Neural progenitor cell (in vitro differentiated cells): ENCODE data around the gene ANAPC4. TPM values are rescaled to one million over a fixed set of nuclear protein-coding genes. Genes with fewer than 3 reads are reported as not detected.

Experiments
- DNase-seq: peaks from one replicate; pipeline ENCODE4 v3.0.0-alpha.2; 2016; ENCODE audit warnings: low spot score
- H2AFZ ChIP-seq: fragments of 200-600 bp; sonication (generic); replicated peaks from 2 replicates; pipeline ENCODE4 v1.6.1; 2016; ENCODE audit warnings: antibody characterized with exemption
- H3F3A ChIP-seq: fragments of 200-600 bp; sonication (generic); 2 replicates; pipeline ENCODE4 v1.6.1; 2016; ENCODE audit warnings: antibody characterized with exemption, low read depth
- H3K27ac ChIP-seq: fragments of 200-600 bp; sonication (generic); 2 replicates; pipeline ENCODE4 v1.5.1; 2016; ENCODE audit warnings: mild to moderate bottlenecking
- H3K27me3 ChIP-seq: fragments of 200-600 bp; sonication (generic); 2 replicates; pipeline ENCODE4 v1.6.1; 2016; ENCODE audit warnings: mild to moderate bottlenecking, moderate library complexity
- H3K36me3 ChIP-seq: fragments of 200-600 bp; sonication (generic); 2 replicates; pipeline ENCODE4 v1.5.1; 2016
- H3K4me1 ChIP-seq: fragments of 200-600 bp; sonication (generic); 2 replicates; pipeline ENCODE4 v1.6.1; 2016; ENCODE audit warnings: mixed run types
- H3K4me2 ChIP-seq: fragments of 200-600 bp; sonication (generic); 2 replicates; pipeline ENCODE4 v1.6.1; 2016
- H3K4me3 ChIP-seq: fragments of 200-600 bp; sonication (generic); 2 replicates; pipeline ENCODE4 v1.5.1; 2016
- H3K79me2 ChIP-seq: fragments of 200-600 bp; sonication (generic); 2 replicates; pipeline ENCODE4 v1.6.1; 2016; ENCODE audit warnings: low read depth
- H3K9ac ChIP-seq: fragments of 200-600 bp; sonication (generic); 2 replicates; pipeline ENCODE4 v1.6.1; 2016
- H3K9me3 ChIP-seq: fragments of 200-600 bp; sonication (generic); 2 replicates; pipeline ENCODE4 v1.5.1; 2016; ENCODE audit warnings: low read depth
- H4K20me1 ChIP-seq: fragments of 200-600 bp; sonication (generic); 2 replicates; pipeline ENCODE4 v1.6.1; 2016; ENCODE audit warnings: low read depth
- H3K27ac Mint-ChIP-seq: 3 replicates; pipeline ENCODE4 v1.8.0; 2021; ENCODE audit warnings: mixed read lengths
- H3K27me3 Mint-ChIP-seq: 2 replicates; pipeline ENCODE4 v1.8.0; 2022; ENCODE audit warnings: low read depth, mild to moderate bottlenecking, inconsistent platforms, moderate library complexity, mixed read lengths; ENCODE audit not compliant: insufficient read depth
- H3K36me3 Mint-ChIP-seq: 3 replicates; pipeline ENCODE4 v1.8.0; 2021; ENCODE audit warnings: mixed read lengths
- H3K4me1 Mint-ChIP-seq: 3 replicates; pipeline ENCODE4 v1.8.0; 2021; ENCODE audit warnings: mixed read lengths
- H3K4me3 Mint-ChIP-seq: 3 replicates; pipeline ENCODE4 v1.8.0; 2021; ENCODE audit warnings: mild to moderate bottlenecking, moderate library complexity, mixed read lengths
- H3K9me3 Mint-ChIP-seq: 3 replicates; pipeline ENCODE4 v1.8.0; 2020; ENCODE audit warnings: mixed read lengths
- CTCF ChIP-seq: fragments of 200-600 bp; sonication (generic); IDR thresholded peaks from 2 replicates; pipeline ENCODE4 v1.5.1; 2017; ENCODE audit warnings: antibody characterized with exemption, mild to moderate bottlenecking
- EZH2 ChIP-seq: fragments of 200-600 bp; sonication (generic); IDR thresholded peaks from 2 replicates; pipeline ENCODE4 v1.6.1; 2017; ENCODE audit warnings: antibody characterized with exemption, mild to moderate bottlenecking, moderate library complexity
- EZH2phosphoT487 ChIP-seq: fragments of 200-600 bp; sonication (generic); IDR thresholded peaks from 2 replicates; pipeline ENCODE4 v1.6.1; 2017; ENCODE audit warnings: antibody characterized with exemption
- total RNA-seq: library from RNA; depleted of rRNA; stranded (reverse); fragments of >200 nt; gene quantifications from 2 replicates; pipeline ENCODE4 v1.2.3, GENCODE V29; 2015; ENCODE audit warnings: low replicate concordance

The ANAPC4 gene
- total RNA-seq, 1 donor from 2014 or later = 55.1 TPM

DNA sequence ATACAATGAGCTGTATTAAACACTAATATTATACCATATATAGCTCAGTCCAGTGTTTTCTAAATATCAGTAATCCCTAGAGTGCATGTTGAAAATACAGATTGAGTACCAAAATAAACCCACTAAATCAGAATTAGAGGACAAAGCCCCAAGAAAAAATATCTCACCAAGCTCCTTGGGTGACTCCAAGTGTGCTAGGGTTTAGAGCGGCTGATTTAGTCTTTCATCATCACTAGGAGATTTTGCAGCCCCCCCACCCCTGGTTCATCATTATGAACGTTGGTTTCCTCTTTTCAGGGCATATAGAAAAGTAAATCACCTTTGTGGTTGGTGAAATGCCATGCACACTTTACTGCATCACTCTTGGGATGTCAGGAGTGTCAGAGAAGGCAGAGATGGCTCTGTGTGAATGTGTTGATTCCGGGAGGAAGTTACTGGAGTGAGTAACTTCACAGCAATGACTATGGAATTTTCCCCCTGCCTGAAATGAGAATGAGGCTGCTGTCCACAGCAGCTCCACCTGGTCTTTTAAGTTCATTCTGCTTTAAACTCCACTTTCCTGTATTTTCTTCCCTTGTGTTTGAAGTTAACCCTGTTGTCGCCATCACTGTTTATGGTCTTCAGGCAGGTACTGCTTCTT, 25.2 kb upstream of the ANAPC4 start:
- no peaks in the 10 kb centered on the region for H3F3A ChIP-seq
- no peak overlapping the region for H3K4me2 ChIP-seq
- no peak overlapping the region for H3K4me3 Mint-ChIP-seq
- peaks cover 2% of the 10 kb centered on the region for H3K36me3 Mint-ChIP-seq
- H3K27me3 ChIP-seq = no peaks in the 10 kb centered on the region
- no peak overlapping the region for H3K27ac ChIP-seq
- H3K4me3 ChIP-seq = no peak overlapping the region
- no peak overlapping the region for H3K27ac Mint-ChIP-seq
- no peaks in the 10 kb centered on the region for H3K4me1 Mint-ChIP-seq
- no peaks in the 10 kb centered on the region for H3K79me2 ChIP-seq
- no peaks in the 10 kb centered on the region for H3K27me3 Mint-ChIP-seq
- H3K4me1 ChIP-seq = no peaks in the 10 kb centered on the region
- H3K9ac ChIP-seq = no peak overlapping the region
- H3K9me3 Mint-ChIP-seq = no peaks in the 10 kb centered on the region
- no peaks in the 10 kb centered on the region for H4K20me1 ChIP-seq
- TF ChIP-seq EZH2phosphoT487 (no peak), EZH2 (no peak), CTCF (no peak)
- H2AFZ ChIP-seq = no peak overlapping the region
- no peak for DNase-seq
- no peaks in the 10 kb centered on the region for H3K9me3 ChIP-seq
- no peaks in the 10 kb centered on the region for H3K36me3 ChIP-seq

DNA sequence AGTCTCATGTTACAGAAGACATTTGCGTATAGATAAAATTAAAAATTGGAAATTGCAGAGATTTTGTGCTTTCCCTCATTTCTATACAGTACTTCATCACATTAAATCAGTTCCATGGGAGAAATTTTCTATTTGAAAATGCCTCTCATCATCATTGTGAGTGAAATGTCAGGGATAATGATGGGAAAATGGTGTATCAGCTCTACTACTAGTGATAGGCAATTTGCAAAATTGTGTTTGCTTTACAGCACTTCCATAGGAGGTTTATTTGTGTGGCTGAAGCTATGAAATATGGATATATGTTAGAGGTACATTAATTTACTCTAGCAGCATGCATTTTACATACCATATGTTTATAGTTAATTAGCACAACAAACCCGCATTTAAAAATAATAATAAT, 21.0 kb upstream of the ANAPC4 start:
- H3K4me2 ChIP-seq = no peak overlapping the region
- H3K36me3 ChIP-seq = no peaks in the 10 kb centered on the region
- H3K79me2 ChIP-seq = no peaks in the 10 kb centered on the region
- TF ChIP-seq CTCF (no peak), EZH2phosphoT487 (no peak), EZH2 (no peak)
- H3K27ac ChIP-seq = no peak overlapping the region
- no peaks in the 10 kb centered on the region for H3K4me1 Mint-ChIP-seq
- no peaks in the 10 kb centered on the region for H4K20me1 ChIP-seq
- H2AFZ ChIP-seq = no peak overlapping the region
- H3K9me3 ChIP-seq = no peaks in the 10 kb centered on the region
- peaks cover 9% of the 10 kb centered on the region for H3K9me3 Mint-ChIP-seq
- no peak overlapping the region for H3K4me3 Mint-ChIP-seq
- no peaks in the 10 kb centered on the region for H3K4me1 ChIP-seq
- no peaks in the 10 kb centered on the region for H3K27me3 ChIP-seq
- H3K4me3 ChIP-seq = no peak overlapping the region
- DNase-seq = no peak
- peaks cover 2% of the 10 kb centered on the region for H3K27me3 Mint-ChIP-seq
- no peaks in the 10 kb centered on the region for H3F3A ChIP-seq
- no peak overlapping the region for H3K9ac ChIP-seq
- H3K27ac Mint-ChIP-seq = no peak overlapping the region
- H3K36me3 Mint-ChIP-seq = peaks cover 16% of the 10 kb centered on the region

DNA sequence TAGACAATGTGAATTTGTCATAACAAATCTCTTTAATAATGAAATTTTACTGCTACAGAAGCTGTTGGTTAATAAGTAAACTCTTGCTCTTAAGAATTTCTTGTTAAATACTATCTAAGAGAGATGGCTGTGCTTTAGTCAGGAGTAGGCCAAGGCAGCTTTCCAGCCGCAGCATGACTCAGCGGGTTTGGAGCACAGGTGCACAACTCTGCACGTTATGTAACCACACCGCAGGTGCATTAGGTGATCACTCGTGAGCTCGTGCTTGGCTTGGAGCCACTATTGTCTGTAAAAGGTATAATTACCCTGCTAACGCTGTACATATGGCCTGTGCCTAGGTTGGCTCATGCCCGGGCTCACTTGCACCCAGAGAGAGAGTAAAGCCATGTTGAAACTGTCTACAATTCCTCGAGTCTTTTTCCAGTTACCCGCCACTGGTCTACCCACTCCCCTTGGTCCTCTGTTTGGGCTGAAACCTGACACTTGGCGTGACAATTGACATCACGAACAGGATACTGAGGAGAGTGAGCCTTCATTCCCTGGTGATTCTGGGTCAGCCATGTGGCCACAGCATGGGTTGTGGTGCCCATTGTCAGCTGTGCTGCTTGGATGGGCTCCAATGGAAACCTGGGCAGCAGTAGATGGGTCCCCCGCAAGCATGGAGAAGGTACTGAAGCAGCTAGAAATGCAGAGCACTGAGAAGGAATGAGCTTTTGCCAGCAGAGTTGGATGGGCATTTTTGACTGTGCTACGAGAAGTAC, 18.4 kb upstream of the ANAPC4 start:
- no peaks in the 10 kb centered on the region for H3K4me1 Mint-ChIP-seq
- H3K27me3 ChIP-seq = no peaks in the 10 kb centered on the region
- DNase-seq = no peak
- H3K4me2 ChIP-seq = no peak overlapping the region
- no peak overlapping the region for H2AFZ ChIP-seq
- no peak overlapping the region for H3K4me3 Mint-ChIP-seq
- TF ChIP-seq CTCF (no peak), EZH2 (no peak), EZH2phosphoT487 (no peak)
- no peaks in the 10 kb centered on the region for H3K36me3 ChIP-seq
- no peaks in the 10 kb centered on the region for H3K9me3 ChIP-seq
- peaks cover 16% of the 10 kb centered on the region for H3K36me3 Mint-ChIP-seq
- no peak overlapping the region for H3K4me3 ChIP-seq
- H4K20me1 ChIP-seq = no peaks in the 10 kb centered on the region
- H3K79me2 ChIP-seq = no peaks in the 10 kb centered on the region
- H3F3A ChIP-seq = no peaks in the 10 kb centered on the region
- H3K27me3 Mint-ChIP-seq = peaks cover 2% of the 10 kb centered on the region
- no peak overlapping the region for H3K9ac ChIP-seq
- H3K9me3 Mint-ChIP-seq = peaks cover 9% of the 10 kb centered on the region
- H3K27ac ChIP-seq = no peak overlapping the region
- no peaks in the 10 kb centered on the region for H3K4me1 ChIP-seq
- H3K27ac Mint-ChIP-seq = no peak overlapping the region
